GM12878 (cell line): ENCODE data around the gene CPSF4L. TPM values are rescaled to one million over a fixed set of nuclear protein-coding genes. Genes with fewer than 3 reads are reported as not detected.
A peak's percentile ranks its signal among the peaks of the same experiment; 100 is the strongest.

Source experiments
- ATAC-seq: fragments of 200-7000 bp; cut with Tn5 transposase; 3 replicates; pipeline ENCODE4 v1.9.1; 2020; ENCODE audit warnings: mild to moderate bottlenecking, moderate library complexity
- BruUV-seq: library from RNA; stranded (reverse); fragments of 400-500 nt; replicated peaks from 2 replicates; lab custom pipeline; 2021; lab: Mats Ljungman, UMichigan
- CTCF ChIA-PET: fragments of 300-600 bp; sonication (Branson Sonifier 250); formaldehyde crosslinking; extraction: SDS; loops from one replicate; lab custom pipeline; 2021; ENCODE audit warnings: inconsistent platforms; lab: Yijun Ruan, JAX
- POLR2A ChIA-PET: fragments of 350-600 bp; formaldehyde crosslinking; extraction: SDS; loops from one replicate; lab custom pipeline; 2021; ENCODE audit warnings: inconsistent platforms; lab: Charles Lee
- RAD21 ChIA-PET: fragments of 300-600 bp; sonication (Branson Sonifier 250); formaldehyde crosslinking; loops from one replicate; lab custom pipeline; 2023; ENCODE audit warnings: antibody characterized with exemption; ENCODE audit not compliant: unreplicated experiment; lab: Charles Lee
- SMC1A ChIA-PET: fragments of 300-600 bp; sonication (Branson Sonifier 250); formaldehyde crosslinking; loops from one replicate; lab custom pipeline; 2023; ENCODE audit not compliant: unreplicated experiment, uncharacterized antibody; lab: Charles Lee
- DNase-seq: peaks from one replicate; pipeline ENCODE4 v3.0.0-alpha.2; 2011; ENCODE audit warnings: low read depth, low spot score
- FAIRE-seq: peaks from 3 replicates; lab custom pipeline; 2011; peaks lifted over from hg19 to GRCh38; lab: Jason Lieb, UNC
- H2AFZ ChIP-seq: 2 replicates; pipeline ENCODE4 v1.6.0; 2011; ENCODE audit warnings: low read depth, low read length, control low read depth; ENCODE audit not compliant: control insufficient read depth
- H3K27ac ChIP-seq: 2 replicates; pipeline ENCODE4 v1.5.1; 2011; ENCODE audit warnings: control low read depth; ENCODE audit not compliant: control insufficient read depth, insufficient read depth
- H3K27me3 ChIP-seq, 2 experiments: replicated peaks in 1 of 2; 2 replicates each; pipeline versions ENCODE4 v1.6.0 to v1.6.1; 2011; ENCODE audit warnings: low read length in 1 of 2; ENCODE audit not compliant: control insufficient read depth in 2 of 2, insufficient read depth in 2 of 2
- H3K36me3 ChIP-seq, 2 experiments: 2 replicates each; pipeline ENCODE4 v1.5.1; 2011; ENCODE audit warnings: low read length in 1 of 2; ENCODE audit not compliant: control insufficient read depth in 2 of 2, insufficient read depth in 2 of 2
- H3K4me1 ChIP-seq: 2 replicates; pipeline ENCODE4 v1.6.1; 2011; ENCODE audit warnings: mild to moderate bottlenecking, low read length, moderate library complexity, mixed read lengths; ENCODE audit not compliant: control insufficient read depth, insufficient read depth
- H3K4me2 ChIP-seq: 2 replicates; pipeline ENCODE4 v1.6.0; 2011; ENCODE audit warnings: control low read depth; ENCODE audit not compliant: control insufficient read depth, insufficient read depth
- H3K4me3 ChIP-seq: fragments of 200-600 bp; sonication (generic); 2 replicates; pipeline ENCODE4 v1.5.1; 2016
- H3K79me2 ChIP-seq: 2 replicates; pipeline ENCODE4 v1.6.0; 2011; ENCODE audit warnings: low read length; ENCODE audit not compliant: control insufficient read depth, insufficient read depth
- H3K9ac ChIP-seq: 2 replicates; pipeline ENCODE4 v1.8.0; 2011; ENCODE audit warnings: low read length, control low read depth, mixed read lengths; ENCODE audit not compliant: control insufficient read depth, insufficient read depth
- H3K9me3 ChIP-seq: replicated peaks from 3 replicates; pipeline ENCODE4 v1.5.1; 2011; ENCODE audit warnings: mild to moderate bottlenecking, low read length; ENCODE audit not compliant: control insufficient read depth, insufficient read depth
- H4K20me1 ChIP-seq: 2 replicates; pipeline ENCODE4 v1.6.0; 2011; ENCODE audit not compliant: control insufficient read depth, insufficient read depth
- CBX3 ChIP-seq: fragments of 200-600 bp; sonication (generic); IDR thresholded peaks from 2 replicates; pipeline ENCODE4 v1.6.1; 2016; ENCODE audit warnings: low read depth, borderline replicate concordance
- EZH2 ChIP-seq: IDR thresholded peaks from 2 replicates; pipeline ENCODE4 v1.6.1; 2012; ENCODE audit warnings: low read depth, mild to moderate bottlenecking, control low read depth, inconsistent platforms, low read length, borderline replicate concordance; ENCODE audit not compliant: control insufficient read depth
- GABPA ChIP-seq: IDR thresholded peaks from 2 replicates; pipeline ENCODE4 v1.6.1; 2014; ENCODE audit warnings: antibody characterized with exemption, low read depth, mild to moderate bottlenecking, inconsistent platforms
- NBN ChIP-seq: fragments of 450-650 bp; IDR thresholded peaks from 2 replicates; pipeline ENCODE4 v1.6.1; 2016
- RAD21 ChIP-seq: IDR thresholded peaks from 2 replicates; pipeline ENCODE4 v1.6.1; 2011; ENCODE audit warnings: mild to moderate bottlenecking, low read depth, low read length, moderate library complexity; ENCODE audit not compliant: insufficient read depth
- SKIL ChIP-seq: fragments of 450-650 bp; IDR thresholded peaks from 2 replicates; pipeline ENCODE4 v1.6.1; 2017; ENCODE audit warnings: mild to moderate bottlenecking, low read depth, inconsistent platforms; ENCODE audit not compliant: poor library complexity, severe bottlenecking
- WGBS: methylation state at CpG from one replicate; pipeline ENCODE4 v1.1.6; 2016; ENCODE audit warnings: low lambda C conversion rate; ENCODE audit not compliant: insufficient replicate concordance, insufficient coverage; ENCODE audit errors: missing lambda C conversion rate; 5-methylcytosine and 5-hydroxymethylcytosine counted together
- in situ Hi-C: fragments of 300-500 bp; cut with MboI; formaldehyde crosslinking; loops from 9 replicates; pipeline ENCODE4 v1.14.3; 2018; ENCODE audit warnings: mixed read lengths
- intact Hi-C: fragments of 100-400 bp; cut with micrococcal nuclease; formaldehyde crosslinking; loops from one replicate; pipeline ENCODE4 v1.14.2; 2022; ENCODE audit not compliant: unreplicated experiment
- polyA plus RNA-seq, 11 experiments: library from polyadenylated mRNA; depleted of rRNA in 4 of 11; unstranded in 6 of 11; stranded (reverse) in 5 of 11; fragments of >200 nt; fragmentation: Nextera tagmentation in 4 of 11; fragmentation: Illumina TruSeq in 1 of 11; extraction: Ambion mirVana in 4 of 11; extraction: Trizol in 1 of 11; gene quantifications; 1 replicate in 1 of 11; 2 replicates in 10 of 11; pipeline versions ENCODE4 v1.2.1 to v1.2.3, GENCODE V29; 2011 to 2016; ENCODE audit warnings: inconsistent platforms in 2 of 11, missing spikeins in 2 of 11, low read depth in 1 of 11
- total RNA-seq, 4 experiments: library from RNA; depleted of rRNA in 3 of 4; stranded (reverse); fragments of >200 nt in 3 of 4; fragmentation: Illumina TruSeq in 1 of 4; extraction: Trizol in 1 of 4; gene quantifications; 2 replicates each; pipeline versions ENCODE4 v1.2.1 to v1.2.3, GENCODE V29; 2013 to 2021
- TF ChIP-seq, protein P1 (sequence below): IDR thresholded peaks from 2 replicates; pipeline ENCODE4 v1.6.1; 2011; ENCODE audit warnings: low read depth, mild to moderate bottlenecking, low read length, moderate library complexity, borderline replicate concordance; ENCODE audit errors: extremely low read depth
- TF ChIP-seq, protein P2 (sequence below): IDR thresholded peaks from 2 replicates; pipeline ENCODE4 v1.6.1; 2011; ENCODE audit warnings: borderline replicate concordance, low read depth, mild to moderate bottlenecking, moderate library complexity, mixed read lengths, low read length; ENCODE audit not compliant: insufficient read depth; ENCODE audit errors: extremely low read length
- TF ChIP-seq, protein P3 (sequence below): IDR thresholded peaks from 2 replicates; pipeline ENCODE4 v1.6.1; 2011; ENCODE audit warnings: mild to moderate bottlenecking, low read depth, low read length, moderate library complexity; ENCODE audit not compliant: insufficient replicate concordance
- TF ChIP-seq, protein P4 (sequence below): IDR thresholded peaks from 2 replicates; pipeline ENCODE4 v1.6.1; 2011; ENCODE audit warnings: borderline replicate concordance, low read depth, mild to moderate bottlenecking, moderate library complexity, low read length; ENCODE audit not compliant: insufficient read depth, poor library complexity, severe bottlenecking

CPSF4L gene
- total and polyA plus RNA-seq, 10 of the 15 experiments (the other 5 are each of a cell fraction or from before 2014, with no cell fraction given) = not detected

GRCh38 chr17:73283841-73284282 is 22.2 kb upstream of the CPSF4L start (continued):
- TF ChIP-seq, protein P1, sequence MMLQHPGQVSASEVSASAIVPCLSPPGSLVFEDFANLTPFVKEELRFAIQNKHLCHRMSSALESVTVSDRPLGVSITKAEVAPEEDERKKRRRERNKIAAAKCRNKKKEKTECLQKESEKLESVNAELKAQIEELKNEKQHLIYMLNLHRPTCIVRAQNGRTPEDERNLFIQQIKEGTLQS = no peak
- 0 out of 2 replicates have a peak, but pooled peaks have one; percentile 16 for TF ChIP-seq NBN
- TF ChIP-seq, all 136 proteins: peak for 6

- intact Hi-C loops = loop anchor here (2.0 kb wide), 1 partner anchor 28 kb away; no protein-coding TSS in a partner anchor
- no TSS peak for BruUV-seq
- FAIRE-seq = no peak
- no peak for ATAC-seq
- H3K9ac ChIP-seq = no peak overlapping the region
- H2AFZ ChIP-seq = no peak overlapping the region
- H3K4me3 ChIP-seq = no peak overlapping the region
- peaks cover 3 to 11% of the 10 kb centered on the region in 2 experiments; a peak in 2 of 4 replicates for H3K36me3 ChIP-seq
- WGBS = 76% methylated on average over 5 of the region's 5 CpGs
- RAD21 ChIA-PET = interaction anchor here (0.6 to 3.7 kb wide), 9 partner anchors 8 to 556 kb away, joined by 3 to 27 read pairs (median 4); partner anchors contain the start of gene CDC42EP4
- no peak overlapping the region for H3K27ac ChIP-seq
- CTCF ChIA-PET = interaction anchor here (1.6 to 2.4 kb wide), 2 partner anchors 15 to 27 kb away, joined by 4 to 8 read pairs; no protein-coding TSS in a partner anchor
- POLR2A ChIA-PET = interaction anchor here (1.4 to 3.1 kb wide), 5 partner anchors 8 to 31 kb away, joined by 3 to 20 read pairs (median 16); partner anchors contain the start of gene CDC42EP4
- no peaks in the 10 kb centered on the region for H3K79me2 ChIP-seq
- H4K20me1 ChIP-seq = no peaks in the 10 kb centered on the region
- H3K27me3 ChIP-seq = no peaks in the 10 kb centered on the region
- DNase-seq = no peak
- H3K4me1 ChIP-seq = peaks cover 17% of the 10 kb centered on the region
- no peaks in the 10 kb centered on the region for H3K9me3 ChIP-seq
- 0 out of 2 replicates have a peak overlapping the region, but pooled peaks have one; percentile 21 for H3K4me2 ChIP-seq
- SMC1A ChIA-PET = interaction anchor here (1.2 to 5.6 kb wide), 7 partner anchors 8 to 118 kb away, joined by 3 to 29 read pairs (median 5); partner anchors contain the start of genes CDC42EP4 and SSTR2
- in situ Hi-C loops = no loop called here
- TF ChIP-seq EZH2 (no peak), RAD21 (no peak), GABPA (no peak), CBX3 (no peak), SKIL (no peak)
- TF ChIP-seq, protein P2, sequence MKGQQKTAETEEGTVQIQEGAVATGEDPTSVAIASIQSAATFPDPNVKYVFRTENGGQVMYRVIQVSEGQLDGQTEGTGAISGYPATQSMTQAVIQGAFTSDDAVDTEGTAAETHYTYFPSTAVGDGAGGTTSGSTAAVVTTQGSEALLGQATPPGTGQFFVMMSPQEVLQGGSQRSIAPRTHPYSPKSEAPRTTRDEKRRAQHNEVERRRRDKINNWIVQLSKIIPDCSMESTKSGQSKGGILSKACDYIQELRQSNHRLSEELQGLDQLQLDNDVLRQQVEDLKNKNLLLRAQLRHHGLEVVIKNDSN = no peak
- TF ChIP-seq, protein P3, sequence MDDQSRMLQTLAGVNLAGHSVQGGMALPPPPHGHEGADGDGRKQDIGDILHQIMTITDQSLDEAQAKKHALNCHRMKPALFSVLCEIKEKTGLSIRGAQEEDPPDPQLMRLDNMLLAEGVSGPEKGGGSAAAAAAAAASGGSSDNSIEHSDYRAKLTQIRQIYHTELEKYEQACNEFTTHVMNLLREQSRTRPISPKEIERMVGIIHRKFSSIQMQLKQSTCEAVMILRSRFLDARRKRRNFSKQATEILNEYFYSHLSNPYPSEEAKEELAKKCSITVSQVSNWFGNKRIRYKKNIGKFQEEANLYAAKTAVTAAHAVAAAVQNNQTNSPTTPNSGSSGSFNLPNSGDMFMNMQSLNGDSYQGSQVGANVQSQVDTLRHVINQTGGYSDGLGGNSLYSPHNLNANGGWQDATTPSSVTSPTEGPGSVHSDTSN = no peak
- TF ChIP-seq, protein P4, sequence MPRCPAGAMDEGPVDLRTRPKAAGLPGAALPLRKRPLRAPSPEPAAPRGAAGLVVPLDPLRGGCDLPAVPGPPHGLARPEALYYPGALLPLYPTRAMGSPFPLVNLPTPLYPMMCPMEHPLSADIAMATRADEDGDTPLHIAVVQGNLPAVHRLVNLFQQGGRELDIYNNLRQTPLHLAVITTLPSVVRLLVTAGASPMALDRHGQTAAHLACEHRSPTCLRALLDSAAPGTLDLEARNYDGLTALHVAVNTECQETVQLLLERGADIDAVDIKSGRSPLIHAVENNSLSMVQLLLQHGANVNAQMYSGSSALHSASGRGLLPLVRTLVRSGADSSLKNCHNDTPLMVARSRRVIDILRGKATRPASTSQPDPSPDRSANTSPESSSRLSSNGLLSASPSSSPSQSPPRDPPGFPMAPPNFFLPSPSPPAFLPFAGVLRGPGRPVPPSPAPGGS = no peak
These were observed 21.6 kb upstream of the CPSF4L start for GRCh38 chr17:73283250-73283649.
